H9 (cell line): ENCODE data around the gene CYSTM1. TPM values are rescaled to one million over a fixed set of nuclear protein-coding genes. Genes with fewer than 3 reads are reported as not detected.

Source experiments
- DNase-seq: peaks from one replicate; pipeline ENCODE4 v3.0.0-alpha.2; 2017
- H2AFZ ChIP-seq: one replicate; pipeline ENCODE4 v1.6.1; 2013; ENCODE audit warnings: mild to moderate bottlenecking, low read length, control low read depth, moderate library complexity
- H2AK5ac ChIP-seq: 2 replicates; pipeline ENCODE4 v1.6.1; 2013; ENCODE audit warnings: low read length, control low read depth, mixed read lengths; ENCODE audit not compliant: insufficient read length
- H2BK120ac ChIP-seq: one replicate; pipeline ENCODE4 v1.6.1; 2013; ENCODE audit warnings: low read depth, mild to moderate bottlenecking, low read length, control low read depth, inconsistent platforms; ENCODE audit not compliant: poor library complexity, severe bottlenecking
- H2BK12ac ChIP-seq: 2 replicates; pipeline ENCODE4 v1.6.1; 2013; ENCODE audit warnings: low read length, control low read depth, mixed read lengths, low read depth; ENCODE audit not compliant: insufficient read length
- H2BK15ac ChIP-seq: 2 replicates; pipeline ENCODE4 v1.6.1; 2013; ENCODE audit warnings: low read depth, low read length, control low read depth
- H2BK20ac ChIP-seq: one replicate; pipeline ENCODE4 v1.6.1; 2013; ENCODE audit warnings: low read depth, mild to moderate bottlenecking, low read length, control low read depth, inconsistent platforms; ENCODE audit not compliant: poor library complexity, severe bottlenecking
- H2BK5ac ChIP-seq: 2 replicates; pipeline ENCODE4 v1.6.1; 2013; ENCODE audit warnings: low read length, control low read depth, mixed read lengths; ENCODE audit not compliant: insufficient read length
- H3K14ac ChIP-seq: 2 replicates; pipeline ENCODE4 v1.6.1; 2013; ENCODE audit warnings: low read length, control low read depth; ENCODE audit not compliant: insufficient read depth
- H3K18ac ChIP-seq: 2 replicates; pipeline ENCODE4 v1.6.1; 2013; ENCODE audit warnings: low read depth, mild to moderate bottlenecking, mixed read lengths, low read length, control low read depth; ENCODE audit not compliant: insufficient read length
- H3K23ac ChIP-seq: 2 replicates; pipeline ENCODE4 v1.6.1; 2013; ENCODE audit warnings: low read length, control low read depth, mixed read lengths, low read depth; ENCODE audit not compliant: insufficient read length
- H3K23me2 ChIP-seq: 2 replicates; pipeline ENCODE4 v1.6.1; 2013; ENCODE audit warnings: low read depth, mild to moderate bottlenecking, mixed read lengths, low read length, control low read depth; ENCODE audit not compliant: insufficient read length, poor library complexity, severe bottlenecking
- H3K27ac ChIP-seq: 2 replicates; pipeline ENCODE4 v1.5.1; 2013; ENCODE audit warnings: low read length, control low read depth, mixed read lengths, low read depth; ENCODE audit not compliant: insufficient read length
- H3K27me3 ChIP-seq: 2 replicates; pipeline ENCODE4 v1.6.1; 2013; ENCODE audit warnings: low read length, control low read depth, inconsistent platforms; ENCODE audit not compliant: insufficient read depth
- H3K4ac ChIP-seq: 2 replicates; pipeline ENCODE4 v1.6.1; 2013; ENCODE audit warnings: low read depth, mild to moderate bottlenecking, control low read depth, inconsistent platforms, low read length, moderate library complexity
- H3K4me1 ChIP-seq: 2 replicates; pipeline ENCODE4 v1.6.1; 2013; ENCODE audit warnings: low read length, control low read depth, inconsistent platforms; ENCODE audit not compliant: insufficient read depth
- H3K4me2 ChIP-seq: 2 replicates; pipeline ENCODE4 v1.6.1; 2013; ENCODE audit warnings: low read length, control low read depth, mixed read lengths; ENCODE audit not compliant: insufficient read length, insufficient read depth
- H3K56ac ChIP-seq: 2 replicates; pipeline ENCODE4 v1.6.1; 2013; ENCODE audit warnings: low read depth, mild to moderate bottlenecking, mixed read lengths, low read length, control low read depth; ENCODE audit not compliant: insufficient read length
- H3K79me1 ChIP-seq: 2 replicates; pipeline ENCODE4 v1.6.1; 2013; ENCODE audit warnings: low read depth, mild to moderate bottlenecking, moderate library complexity, low read length, control low read depth, inconsistent platforms; ENCODE audit not compliant: insufficient read depth, poor library complexity, severe bottlenecking
- H3K79me2 ChIP-seq: 2 replicates; pipeline ENCODE4 v1.6.1; 2013; ENCODE audit warnings: low read length, control low read depth, inconsistent platforms; ENCODE audit not compliant: insufficient read depth
- H3K9ac ChIP-seq: 2 replicates; pipeline ENCODE4 v1.6.1; 2013; ENCODE audit warnings: low read length, control low read depth, mixed read lengths; ENCODE audit not compliant: insufficient read length; ENCODE audit errors: extremely low read depth
- H3K9me3 ChIP-seq: one replicate; pipeline ENCODE4 v1.6.1; 2013; ENCODE audit warnings: low read depth, low read length, inconsistent platforms; ENCODE audit not compliant: control insufficient read depth
- H3T11ph ChIP-seq: one replicate; pipeline ENCODE4 v1.6.1; 2013; ENCODE audit warnings: mild to moderate bottlenecking, low read length, control low read depth, inconsistent platforms
- H4K20me1 ChIP-seq: one replicate; pipeline ENCODE4 v1.6.1; 2013; ENCODE audit not compliant: control insufficient read depth, insufficient read length, insufficient read depth
- H4K5ac ChIP-seq: 2 replicates; pipeline ENCODE4 v1.6.1; 2013; ENCODE audit warnings: low read depth, mild to moderate bottlenecking, mixed read lengths, low read length, control low read depth; ENCODE audit not compliant: insufficient read length
- H4K8ac ChIP-seq: replicated peaks from 2 replicates; pipeline ENCODE4 v1.6.1; 2013; ENCODE audit warnings: low read length, control low read depth, mixed read lengths, low read depth; ENCODE audit not compliant: insufficient read length
- H4K91ac ChIP-seq: 2 replicates; pipeline ENCODE4 v1.6.1; 2013; ENCODE audit warnings: low read depth, mild to moderate bottlenecking, moderate library complexity, mixed read lengths, low read length, control low read depth; ENCODE audit not compliant: insufficient read length
- H3K27ac Mint-ChIP-seq, 3 experiments: 2 replicates in 2 of 3; 3 replicates in 1 of 3; pipeline ENCODE4 v1.8.0; 2020 to 2021; ENCODE audit warnings: mixed read lengths in 3 of 3, mild to moderate bottlenecking in 1 of 3, moderate library complexity in 1 of 3
- H3K27me3 Mint-ChIP-seq: 2 replicates; pipeline ENCODE4 v1.8.0; 2021; ENCODE audit warnings: low read depth, mild to moderate bottlenecking, moderate library complexity, mixed read lengths
- H3K36me3 Mint-ChIP-seq, 3 experiments: 2 replicates in 2 of 3; 3 replicates in 1 of 3; pipeline ENCODE4 v1.8.0; 2020 to 2021; ENCODE audit warnings: low read depth in 3 of 3, mixed read lengths in 3 of 3; ENCODE audit not compliant: insufficient read depth in 1 of 3
- H3K4me1 Mint-ChIP-seq, 2 experiments: 2 replicates each; pipeline ENCODE4 v1.8.0; 2020; ENCODE audit warnings: mixed read lengths in 2 of 2
- H3K4me3 Mint-ChIP-seq, 2 experiments: 2 replicates in 1 of 2; 3 replicates in 1 of 2; pipeline ENCODE4 v1.8.0; 2020 to 2021; ENCODE audit warnings: mild to moderate bottlenecking in 2 of 2, mixed read lengths in 2 of 2, moderate library complexity in 1 of 2
- H3K9me3 Mint-ChIP-seq, 2 experiments: 2 replicates in 1 of 2; 3 replicates in 1 of 2; pipeline ENCODE4 v1.8.0; 2020; ENCODE audit warnings: mild to moderate bottlenecking in 2 of 2, mixed read lengths in 2 of 2, moderate library complexity in 1 of 2
- CTCF ChIP-seq: fragments of 200-600 bp; sonication (generic); conservative IDR thresholded peaks from 3 replicates; pipeline ENCODE4 v1.8.0; 2021; ENCODE audit warnings: antibody characterized with exemption, mild to moderate bottlenecking
- WGBS: extraction: QIAGEN DNeasy Blood & Tissue Kit; methylation state at CpG from one replicate; pipeline ENCODE4 v1.1.7; 2013; ENCODE audit warnings: missing lambda C conversion rate, low lambda C conversion rate, mixed read lengths; ENCODE audit not compliant: insufficient read length; ENCODE audit errors: extremely low coverage; 5-methylcytosine and 5-hydroxymethylcytosine counted together
- total RNA-seq: library from RNA; stranded (reverse); gene quantifications from 2 replicates; pipeline ENCODE4 v1.2.1, GENCODE V29; 2021

Gene CYSTM1
- total RNA-seq, 1 experiment from 2014 or later = 20.6 TPM

- H3K79me2 ChIP-seq = no peaks in the 10 kb centered on the region
- Mint-ChIP-seq H3K36me3 (no peaks in the 10 kb centered on the region), H3K27ac (no peak overlapping the region), H3K9me3 (no peaks in the 10 kb centered on the region), H3K27me3 (peaks cover 45% of the 10 kb centered on the region), H3K4me3 (no peak overlapping the region), H3K4me1 (peaks cover 12 to 13% of the 10 kb centered on the region in 2 experiments)
- WGBS = no CpG with 5 or more reads among the region's 5 CpGs
- no peak overlapping the region for H4K8ac ChIP-seq
- H3K27me3 ChIP-seq = peaks cover 19% of the 10 kb centered on the region; the same call in 1 of the 2 replicates
- H2BK20ac ChIP-seq = no peak overlapping the region
- no peak overlapping the region for H2BK120ac ChIP-seq
- H3K14ac ChIP-seq = no peak overlapping the region
- H4K5ac ChIP-seq = no peak overlapping the region
- H3K27ac ChIP-seq = no peak overlapping the region
- TF ChIP-seq CTCF = no peak
- H3K23ac ChIP-seq = no peak overlapping the region
- H3K18ac ChIP-seq = no peak overlapping the region
- H3T11ph ChIP-seq = no peak overlapping the region
- H3K4me2 ChIP-seq = no peak overlapping the region
- no peak overlapping the region for H2BK12ac ChIP-seq
- H3K56ac ChIP-seq = no peak overlapping the region
- H2BK15ac ChIP-seq = no peak overlapping the region
- H3K79me1 ChIP-seq = no peaks in the 10 kb centered on the region
- no peak overlapping the region for H2AFZ ChIP-seq
- H3K4me1 ChIP-seq = no peaks in the 10 kb centered on the region
- H3K23me2 ChIP-seq = peaks cover 8% of the 10 kb centered on the region
- no peak overlapping the region for H2AK5ac ChIP-seq
- H3K9me3 ChIP-seq = no peaks in the 10 kb centered on the region
- H3K4ac ChIP-seq = no peak overlapping the region
- no peak for DNase-seq
- H4K91ac ChIP-seq = no peak overlapping the region
- no peaks in the 10 kb centered on the region for H4K20me1 ChIP-seq
- H3K9ac ChIP-seq = no peak overlapping the region
- no peak overlapping the region for H2BK5ac ChIP-seq
These were observed 32.7 kb upstream of the CYSTM1 start for GRCh38 chr5:140142246-140142645.
